Activated CD4-positive, alpha-beta memory T cell treated with anti-CD3 and anti-CD28 coated beads for 36 hours (primary cell): Measurements from ENCODE around the gene TTC9. TPM values are rescaled to one million over a fixed set of nuclear protein-coding genes. Genes with fewer than 3 reads are reported as not detected.

Experiments used
- CTCF ChIA-PET: fragments of 350-600 bp; sonication (Branson Sonifier 250); formaldehyde crosslinking; loops from one replicate; lab custom pipeline; 2021; ENCODE audit warnings: antibody characterized with exemption, inconsistent platforms; lab: Charles Lee
- POLR2A ChIA-PET: fragments of 350-600 bp; sonication (Branson Sonifier 250); formaldehyde crosslinking; loops from one replicate; lab custom pipeline; 2021; ENCODE audit warnings: antibody characterized with exemption; lab: Charles Lee
- DNase-seq: peaks from one replicate; pipeline ENCODE4 v3.0.0-alpha.2; 2020
- H3K27ac Mint-ChIP-seq: one replicate; pipeline ENCODE4 v1.8.0; 2021; ENCODE audit warnings: mixed read lengths
- H3K27me3 Mint-ChIP-seq: one replicate; pipeline ENCODE4 v1.8.0; 2021; ENCODE audit warnings: mixed read lengths
- H3K36me3 Mint-ChIP-seq: one replicate; pipeline ENCODE4 v1.8.0; 2021; ENCODE audit warnings: mixed read lengths
- H3K4me1 Mint-ChIP-seq: one replicate; pipeline ENCODE4 v1.8.0; 2021; ENCODE audit warnings: low read depth, mixed read lengths
- H3K4me3 Mint-ChIP-seq: one replicate; pipeline ENCODE4 v1.8.0; 2021; ENCODE audit warnings: mild to moderate bottlenecking, mixed read lengths
- H3K9me3 Mint-ChIP-seq: one replicate; pipeline ENCODE4 v1.8.0; 2021; ENCODE audit warnings: mixed read lengths
- intact Hi-C: fragments of 100-400 bp; cut with micrococcal nuclease; formaldehyde crosslinking; loops from one replicate; pipeline ENCODE4 v1.15.1; 2023
- total RNA-seq, 2 experiments: library from RNA; stranded (reverse); gene quantifications; one replicate each; pipeline ENCODE4 v1.2.3, GENCODE V29; 2021

The TTC9 gene
- total RNA-seq, 2 experiments from 2014 or later: 8.6 to 9.5 TPM

GRCh38 chr14:70721542-70721941 is 79.8 kb downstream of the TTC9 start:
- Mint-ChIP-seq H3K4me3 (no peak overlapping the region), H3K27ac (no peak overlapping the region), H3K36me3 (no peaks in the 10 kb centered on the region), H3K27me3 (no peaks in the 10 kb centered on the region), H3K9me3 (no peaks in the 10 kb centered on the region), H3K4me1 (no peaks in the 10 kb centered on the region)
- POLR2A ChIA-PET: no interaction called here
- intact Hi-C loops: no loop called here
- CTCF ChIA-PET: interaction anchor here (0.7 to 1.7 kb wide), 5 partner anchors 10 to 1134 kb away, joined by 3 to 6 read pairs (median 3); no protein-coding TSS in a partner anchor
- DNase-seq: no peak

GRCh38 chr14:70722418-70722817 is 80.7 kb downstream of the TTC9 start:
- intact Hi-C loops: no loop called here
- no peak for DNase-seq
- H3K4me1 Mint-ChIP-seq: no peaks in the 10 kb centered on the region
- no peak overlapping the region for H3K4me3 Mint-ChIP-seq
- CTCF ChIA-PET: interaction anchor here (0.7 to 2.5 kb wide), 5 partner anchors 9 to 1133 kb away, joined by 3 to 9 read pairs (median 4); no protein-coding TSS in a partner anchor
- no peaks in the 10 kb centered on the region for H3K9me3 Mint-ChIP-seq
- POLR2A ChIA-PET: no interaction called here
- no peaks in the 10 kb centered on the region for H3K36me3 Mint-ChIP-seq
- H3K27me3 Mint-ChIP-seq: no peaks in the 10 kb centered on the region
- no peak overlapping the region for H3K27ac Mint-ChIP-seq

GRCh38 chr14:70723276-70723675 is 81.6 kb downstream of the TTC9 start:
- intact Hi-C loops: no loop called here
- DNase-seq: no peak
- Mint-ChIP-seq H3K4me1 (no peaks in the 10 kb centered on the region), H3K9me3 (no peaks in the 10 kb centered on the region), H3K4me3 (no peak overlapping the region), H3K27ac (no peak overlapping the region), H3K36me3 (no peaks in the 10 kb centered on the region), H3K27me3 (no peaks in the 10 kb centered on the region)
- CTCF ChIA-PET: interaction anchor here (1.7 to 2.5 kb wide), 2 partner anchors 10 to 94 kb away, joined by 6 to 9 read pairs; no protein-coding TSS in a partner anchor
- POLR2A ChIA-PET: no interaction called here

- H3K27me3 Mint-ChIP-seq: no peaks in the 10 kb centered on the region
Measured at GRCh38 chr14:70724110-70724509, 82.4 kb downstream of the TTC9 start.

GRCh38 chr14:70724944-70725343 is 83.2 kb downstream of the TTC9 start:
- H3K9me3 Mint-ChIP-seq: no peaks in the 10 kb centered on the region
- no peaks in the 10 kb centered on the region for H3K27me3 Mint-ChIP-seq
- H3K4me1 Mint-ChIP-seq: no peaks in the 10 kb centered on the region
- H3K27ac Mint-ChIP-seq: no peak overlapping the region
- no peaks in the 10 kb centered on the region for H3K36me3 Mint-ChIP-seq
- no peak overlapping the region for H3K4me3 Mint-ChIP-seq
- ChIA-PET POLR2A (no interaction called here), CTCF (no interaction called here)
- intact Hi-C loops: no loop called here
- DNase-seq: no peak

More at GRCh38 chr14:70724110-70724509, 82.4 kb downstream of the TTC9 start:
- Mint-ChIP-seq H3K9me3 (no peaks in the 10 kb centered on the region), H3K27ac (no peak overlapping the region), H3K36me3 (no peaks in the 10 kb centered on the region), H3K4me3 (no peak overlapping the region), H3K4me1 (no peaks in the 10 kb centered on the region)
- ChIA-PET POLR2A (no interaction called here), CTCF (interaction anchor here (2.5 kb wide), 1 partner anchor 11 kb away, joined by 9 read pairs; no protein-coding TSS in a partner anchor)
- intact Hi-C loops: no loop called here
- no peak for DNase-seq

Other genes with a start within 250 kb of the TTC9 start
- gene SYNJ2BP, start 224.8 kb upstream of the TTC9 start, total RNA-seq: 1 to 10 TPM; 5.7 to 5.8 TPM
- under 1 TPM; 0.14 to 0.15 TPM for gene ADAM21, start 189.7 kb upstream of the TTC9 start, total RNA-seq
- gene ADAM20, start 106.9 kb upstream of the TTC9 start, total RNA-seq: under 1 TPM; 0.36 to 0.38 TPM
- 10 to 100 TPM; 39.7 to 47.1 TPM for gene MED6, start 41.3 kb upstream of the TTC9 start, total RNA-seq
- gene MAP3K9, start 167.6 kb downstream of the TTC9 start, total RNA-seq: 1 to 10 TPM; 5.9 to 6.3 TPM